ENCODE data around the gene BICRA. TPM values are rescaled to one million over a fixed set of nuclear protein-coding genes. Genes with fewer than 3 reads are reported as not detected.

Gene BICRA
- total RNA-seq, 1 donor from 2014 or later, result 13.5 TPM

DNA sequence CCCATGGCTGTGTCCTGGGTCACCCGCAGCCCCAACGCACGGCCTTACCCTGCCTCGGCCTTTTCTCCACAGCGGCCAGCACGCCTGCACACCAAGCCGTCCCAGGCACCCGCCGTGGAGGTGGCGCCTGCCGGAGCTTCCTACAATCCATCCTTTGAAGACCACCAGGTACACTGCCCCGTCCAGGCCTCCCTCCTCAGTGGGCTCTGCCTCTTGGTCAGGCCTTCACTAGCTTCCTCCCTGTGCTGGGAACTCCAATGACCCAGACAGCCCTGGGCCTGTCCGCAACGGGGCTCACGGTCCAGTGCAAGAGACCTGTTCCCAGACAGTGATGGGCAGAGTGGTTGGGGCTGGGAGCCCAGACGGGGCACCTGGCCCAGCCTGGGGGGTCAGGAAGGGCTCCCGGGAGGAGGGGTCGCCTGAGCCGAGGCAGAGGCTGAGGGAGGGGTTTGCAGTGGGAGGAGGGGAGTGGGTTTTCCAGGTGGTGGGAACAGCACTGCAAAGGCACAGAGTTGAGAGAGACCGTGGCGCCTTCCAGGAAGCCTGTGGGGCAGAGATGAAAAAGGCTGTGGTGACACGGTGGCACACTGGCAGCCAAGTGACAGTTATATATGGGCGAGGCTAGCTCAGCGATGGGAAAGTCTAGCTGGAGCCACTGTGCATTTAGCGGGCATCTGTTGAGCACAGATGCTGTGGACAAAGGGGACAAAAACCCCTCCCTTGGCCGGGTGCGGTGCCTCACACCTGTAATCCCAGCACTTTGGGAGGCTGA is 143.7 kb downstream of the BICRA start:
- no peak for DNase-seq (ENCODE audit: low spot score)
- Mint-ChIP-seq H3K4me1 (ENCODE audit: low read depth) (peaks cover 14% of the 10 kb centered on the region), H3K27ac (no peak overlapping the region), H3K4me3 (no peak overlapping the region), H3K9me3 (no peaks in the 10 kb centered on the region), H3K27me3 (ENCODE audit: insufficient read depth) (no peaks in the 10 kb centered on the region), H3K36me3 (ENCODE audit: low read depth) (peaks cover 47% of the 10 kb centered on the region)
- intact Hi-C loops (cut with micrococcal nuclease), result no loop called here

Other genes starting within 250 kb of the BICRA start
- gene MEIS3, start 189.6 kb upstream of the BICRA start, total RNA-seq, result not detected in 2 replicates
- 0.05 TPM in 1 of 2 replicates, not detected in the other for gene SLC8A2, start 137.2 kb upstream of the BICRA start, total RNA-seq
- gene KPTN, start 124.9 kb upstream of the BICRA start, total RNA-seq, result 9.6 and 10.8 TPM in 2 replicates
- gene NAPA, start 94.1 kb upstream of the BICRA start, total RNA-seq, result 66.4 and 68.7 TPM in 2 replicates
- gene ZNF541, start 36.0 kb upstream of the BICRA start, total RNA-seq, result 0.05 and 0.39 TPM in 2 replicates
- 0.29 and 0.54 TPM in 2 replicates for gene EHD2, start 104.3 kb downstream of the BICRA start, total RNA-seq
- 206 and 211 TPM in 2 replicates for gene NOP53, start 136.4 kb downstream of the BICRA start, total RNA-seq
- 106 and 107 TPM in 2 replicates for gene SELENOW, start 169.6 kb downstream of the BICRA start, total RNA-seq
- not detected in 2 replicates for gene TPRX1, start 195.4 kb downstream of the BICRA start, total RNA-seq
- not detected in 2 replicates for gene CRX, start 212.8 kb downstream of the BICRA start, total RNA-seq

All from activated T-helper 1 cell treated with anti-CD3 and anti-CD28 coated beads, Interleukin-12 subunit alpha, Interleukin-12 subunit beta, Interleukin-2, Interleukin-4 antibody, amounts not matched to agents 30 ng/mL and 10 ng/mL and 1 ng/mL, durations not matched to agents 14 hours and 24 hours and 36 hours (primary cell).